ENCODE results near the gene PITPNC1. TPM values are rescaled to one million over a fixed set of nuclear protein-coding genes. Genes with fewer than 3 reads are reported as not detected.

The PITPNC1 gene
- total and polyA plus RNA-seq, 2 donors (not counting 1 experiment from before 2014, with no cell fraction given): 4.7 to 26.1 TPM

DNA sequence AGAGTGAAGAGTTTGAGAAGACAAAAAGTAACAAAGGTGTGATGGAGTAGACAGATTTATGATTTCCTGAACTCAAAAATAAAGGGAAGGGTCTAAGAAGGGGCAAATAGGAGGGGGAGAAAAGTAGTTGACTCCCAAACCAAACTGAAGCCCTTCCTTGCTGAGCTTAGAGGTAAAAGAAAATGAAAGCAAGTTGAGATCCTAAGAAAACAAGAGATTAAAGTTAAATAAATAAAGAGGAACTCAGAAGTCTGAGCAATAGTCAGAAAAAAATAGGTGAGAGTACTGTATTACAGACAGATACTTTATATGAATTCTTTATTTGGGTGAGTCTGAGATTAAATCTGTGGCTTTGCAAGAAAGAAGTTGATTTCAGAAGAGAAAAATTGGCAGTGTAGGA lies 7.4 kb upstream of the PITPNC1 start:
- Histone ChIP-seq H4K20me1 (ENCODE audit: control insufficient read depth, insufficient read depth, low read length, poor library complexity, severe bottlenecking) (no peaks in the 10 kb centered on the region), H3K4me1 (ENCODE audit: control insufficient read depth in 2 of 2, insufficient read depth in 2 of 2, low read length in 2 of 2) (peaks cover 20 to 26% of the 10 kb centered on the region in 2 donors), H3K36me3 (replicated peaks in 1 of 2; ENCODE audit: control extremely low read depth in 1 of 2, control insufficient read depth in 1 of 2, extremely low read depth in 1 of 2, insufficient read depth in 2 of 2, low read length in 1 of 2) (no peaks in the 10 kb centered on the region), H3K4me2 (replicated peaks; ENCODE audit: low read depth, low read length, poor library complexity, severe bottlenecking) (no peak overlapping the region), H3K4me3 (ENCODE audit: control extremely low read depth in 1 of 5, extremely low read depth in 1 of 5, insufficient read depth in 1 of 5, low read depth in 2 of 5, low read length in 4 of 5) (no peak overlapping the region), H2AFZ (ENCODE audit: insufficient read depth, low read depth, low read length, poor library complexity, severe bottlenecking) (no peak overlapping the region), H3K9ac (ENCODE audit: low read length) (no peak overlapping the region), H3K9me3 (ENCODE audit: control extremely low read depth in 1 of 3, control insufficient read depth in 2 of 3, insufficient read depth in 1 of 3, low read length in 2 of 3) (no peaks in the 10 kb centered on the region), H3K27me3 (replicated peaks in 1 of 4; ENCODE audit: control extremely low read depth in 1 of 4, control insufficient read depth in 3 of 4, insufficient read depth in 4 of 4, low read length in 3 of 4) (no peaks in the 10 kb centered on the region), H3K79me2 (ENCODE audit: control insufficient read depth, insufficient read depth, low read length) (peaks cover 22% of the 10 kb centered on the region), H3K27ac (ENCODE audit: low read length in 2 of 2) (no peak overlapping the region)
- Mint-ChIP-seq H3K27me3 (no peaks in the 10 kb centered on the region), H3K4me1 (peaks cover 23% of the 10 kb centered on the region), H3K27ac (no peak overlapping the region), H3K4me3 (no peak overlapping the region), H3K9me3 (ENCODE audit: insufficient read depth) (no peaks in the 10 kb centered on the region)
- intact Hi-C loops (cut with micrococcal nuclease): loop anchor here (10.0 kb wide), 1 partner anchor 345 kb away; the partner anchor contains the start of gene NOL11
- no peak for DNase-seq
- ATAC-seq (ENCODE audit: low read depth): no peak
- CTCF ChIA-PET: interaction anchor here (0.8 to 9.0 kb wide), 2 partner anchors 7 to 320 kb away, joined by 3 to 66 read pairs; partner anchors contain the start of gene PITPNC1
- POLR2A ChIA-PET: no interaction called here
- TF ChIP-seq, protein P1, sequence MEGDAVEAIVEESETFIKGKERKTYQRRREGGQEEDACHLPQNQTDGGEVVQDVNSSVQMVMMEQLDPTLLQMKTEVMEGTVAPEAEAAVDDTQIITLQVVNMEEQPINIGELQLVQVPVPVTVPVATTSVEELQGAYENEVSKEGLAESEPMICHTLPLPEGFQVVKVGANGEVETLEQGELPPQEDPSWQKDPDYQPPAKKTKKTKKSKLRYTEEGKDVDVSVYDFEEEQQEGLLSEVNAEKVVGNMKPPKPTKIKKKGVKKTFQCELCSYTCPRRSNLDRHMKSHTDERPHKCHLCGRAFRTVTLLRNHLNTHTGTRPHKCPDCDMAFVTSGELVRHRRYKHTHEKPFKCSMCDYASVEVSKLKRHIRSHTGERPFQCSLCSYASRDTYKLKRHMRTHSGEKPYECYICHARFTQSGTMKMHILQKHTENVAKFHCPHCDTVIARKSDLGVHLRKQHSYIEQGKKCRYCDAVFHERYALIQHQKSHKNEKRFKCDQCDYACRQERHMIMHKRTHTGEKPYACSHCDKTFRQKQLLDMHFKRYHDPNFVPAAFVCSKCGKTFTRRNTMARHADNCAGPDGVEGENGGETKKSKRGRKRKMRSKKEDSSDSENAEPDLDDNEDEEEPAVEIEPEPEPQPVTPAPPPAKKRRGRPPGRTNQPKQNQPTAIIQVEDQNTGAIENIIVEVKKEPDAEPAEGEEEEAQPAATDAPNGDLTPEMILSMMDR (IDR thresholded peaks at IDR 0.05): no peak
- no peak for TF ChIP-seq EZH2 (IDR thresholded peaks at IDR 0.05; ENCODE audit: borderline replicate concordance, insufficient read depth, low read depth, low read length, poor library complexity, severe bottlenecking)

GRCh38 chr17:67372751-67373150 lies 4.3 kb upstream of the PITPNC1 start:
- H4K20me1 ChIP-seq (ENCODE audit: control insufficient read depth, insufficient read depth, low read length, poor library complexity, severe bottlenecking): no peaks in the 10 kb centered on the region
- H3K9ac ChIP-seq (ENCODE audit: low read length): no peak overlapping the region
- H3K36me3 ChIP-seq (replicated peaks in 1 of 2; ENCODE audit: control extremely low read depth in 1 of 2, control insufficient read depth in 1 of 2, extremely low read depth in 1 of 2, insufficient read depth in 2 of 2, low read length in 1 of 2): no peaks in the 10 kb centered on the region
- 100% methylated on average over 1 of the region's 1 CpG for WGBS (ENCODE audit: insufficient coverage)
- H3K9me3 ChIP-seq (ENCODE audit: control extremely low read depth in 1 of 3, control insufficient read depth in 2 of 3, insufficient read depth in 1 of 3, low read length in 2 of 3): no peaks in the 10 kb centered on the region
- H2AFZ ChIP-seq (ENCODE audit: insufficient read depth, low read depth, low read length, poor library complexity, severe bottlenecking): no peak overlapping the region
- no peak overlapping the region for H3K27ac ChIP-seq (ENCODE audit: low read length in 2 of 2)
- no peak overlapping the region for H3K27ac Mint-ChIP-seq
- peaks cover 14 to 17% of the 10 kb centered on the region in 2 donors for H3K4me1 ChIP-seq (ENCODE audit: control insufficient read depth in 2 of 2, insufficient read depth in 2 of 2, low read length in 2 of 2)
- H3K4me3 ChIP-seq (ENCODE audit: control extremely low read depth in 1 of 5, extremely low read depth in 1 of 5, insufficient read depth in 1 of 5, low read depth in 2 of 5, low read length in 4 of 5): no peak overlapping the region
- TF ChIP-seq EZH2 (IDR thresholded peaks at IDR 0.05; ENCODE audit: borderline replicate concordance, insufficient read depth, low read depth, low read length, poor library complexity, severe bottlenecking): no peak
- TF ChIP-seq, protein P1 (IDR thresholded peaks at IDR 0.05): no peak
- ChIA-PET POLR2A (no interaction called here), CTCF (interaction anchor here (0.6 to 10.8 kb wide), 5 partner anchors 13 to 625 kb away, joined by 4 to 178 read pairs (median 5); no protein-coding TSS in a partner anchor)
- no peak for ATAC-seq (ENCODE audit: low read depth)
- no peak overlapping the region for H3K4me2 ChIP-seq (replicated peaks; ENCODE audit: low read depth, low read length, poor library complexity, severe bottlenecking)
- H3K27me3 Mint-ChIP-seq: no peaks in the 10 kb centered on the region
- H3K27me3 ChIP-seq (replicated peaks in 1 of 4; ENCODE audit: control extremely low read depth in 1 of 4, control insufficient read depth in 3 of 4, insufficient read depth in 4 of 4, low read length in 3 of 4): no peaks in the 10 kb centered on the region
- intact Hi-C loops (cut with micrococcal nuclease): loop anchor here (10.0 kb wide), 1 partner anchor 342 kb away; the partner anchor contains the start of gene NOL11
- H3K79me2 ChIP-seq (ENCODE audit: control insufficient read depth, insufficient read depth, low read length): no peaks in the 10 kb centered on the region
- H3K4me3 Mint-ChIP-seq: no peak overlapping the region
- peaks cover 13% of the 10 kb centered on the region for H3K4me1 Mint-ChIP-seq
- no peak for DNase-seq
- H3K9me3 Mint-ChIP-seq (ENCODE audit: insufficient read depth): no peaks in the 10 kb centered on the region
